ENCODE measurements around the gene KRT13.

GRCh38 chr17:41494524-41494923 lies 10.9 kb downstream of the KRT13 start:
- TF ChIP-seq CTCF (IDR thresholded peaks at IDR 0.05; ENCODE audit: low read depth, low read length, poor library complexity, severe bottlenecking) (no peak), EZH2phosphoT487 (IDR thresholded peaks at IDR 0.05; ENCODE audit: borderline replicate concordance, low read length) (no peak)

Data from DOHH2 (cell line).